GM21381 (cell line): ENCODE results near the gene RRP9.

Source experiments
- ATAC-seq: cut with Tn5 transposase; IDR thresholded peaks from one replicate; pipeline ENCODE4 v1.9.1; 2021; ENCODE audit warnings: mild to moderate bottlenecking, moderate library complexity; ENCODE audit not compliant: unreplicated experiment

RRP9 gene

GRCh38 chr3:51958603-51959521 is 17.2 kb upstream of the RRP9 start:
- no peak for ATAC-seq

GRCh38 chr3:51957520-51958205 is 16.0 kb upstream of the RRP9 start:
- ATAC-seq, result no peak

GRCh38 chr3:51955893-51956770 is 14.4 kb upstream of the RRP9 start:
- no peak for ATAC-seq

GRCh38 chr3:51955175-51955892 is 13.6 kb upstream of the RRP9 start, which contains the start of gene GPR62:
Gene GPR62, plus strand, starts transcription at chr3:51955381. Its CDS starts 272 bp downstream, at chr3:51955653.
- no peak for ATAC-seq

GRCh38 chr3:51954713-51955112 is 13.0 kb upstream of the RRP9 start:
- no peak for ATAC-seq

- ATAC-seq, result no peak
These were observed 12.4 kb upstream of the RRP9 start for GRCh38 chr3:51954105-51954504.

GRCh38 chr3:51953445-51953844 is 11.7 kb upstream of the RRP9 start:
- no peak for ATAC-seq

GRCh38 chr3:51950899-51951298 is 9.2 kb upstream of the RRP9 start:
- no peak for ATAC-seq

GRCh38 chr3:51949121-51949520 is 7.4 kb upstream of the RRP9 start:
- no peak for ATAC-seq

- no peak for ATAC-seq
These were observed 6.4 kb upstream of the RRP9 start for GRCh38 chr3:51948016-51948580.

- no peak for ATAC-seq
These were observed 5.7 kb upstream of the RRP9 start for GRCh38 chr3:51947215-51947900.

GRCh38 chr3:51946796-51947195 is 5.1 kb upstream of the RRP9 start:
- ATAC-seq, result no peak

- no peak for ATAC-seq
These were observed 4.4 kb upstream of the RRP9 start for GRCh38 chr3:51945926-51946705.

GRCh38 chr3:51945031-51945840 is 3.5 kb upstream of the RRP9 start:
- ATAC-seq, result no peak

GRCh38 chr3:51944451-51945021 is 2.8 kb upstream of the RRP9 start:
- ATAC-seq, result no peak

GRCh38 chr3:51943451-51944391 is 2.0 kb upstream of the RRP9 start:
- no peak for ATAC-seq
